Measurements from ENCODE around the gene ZSWIM6.

Gene ZSWIM6

DNA sequence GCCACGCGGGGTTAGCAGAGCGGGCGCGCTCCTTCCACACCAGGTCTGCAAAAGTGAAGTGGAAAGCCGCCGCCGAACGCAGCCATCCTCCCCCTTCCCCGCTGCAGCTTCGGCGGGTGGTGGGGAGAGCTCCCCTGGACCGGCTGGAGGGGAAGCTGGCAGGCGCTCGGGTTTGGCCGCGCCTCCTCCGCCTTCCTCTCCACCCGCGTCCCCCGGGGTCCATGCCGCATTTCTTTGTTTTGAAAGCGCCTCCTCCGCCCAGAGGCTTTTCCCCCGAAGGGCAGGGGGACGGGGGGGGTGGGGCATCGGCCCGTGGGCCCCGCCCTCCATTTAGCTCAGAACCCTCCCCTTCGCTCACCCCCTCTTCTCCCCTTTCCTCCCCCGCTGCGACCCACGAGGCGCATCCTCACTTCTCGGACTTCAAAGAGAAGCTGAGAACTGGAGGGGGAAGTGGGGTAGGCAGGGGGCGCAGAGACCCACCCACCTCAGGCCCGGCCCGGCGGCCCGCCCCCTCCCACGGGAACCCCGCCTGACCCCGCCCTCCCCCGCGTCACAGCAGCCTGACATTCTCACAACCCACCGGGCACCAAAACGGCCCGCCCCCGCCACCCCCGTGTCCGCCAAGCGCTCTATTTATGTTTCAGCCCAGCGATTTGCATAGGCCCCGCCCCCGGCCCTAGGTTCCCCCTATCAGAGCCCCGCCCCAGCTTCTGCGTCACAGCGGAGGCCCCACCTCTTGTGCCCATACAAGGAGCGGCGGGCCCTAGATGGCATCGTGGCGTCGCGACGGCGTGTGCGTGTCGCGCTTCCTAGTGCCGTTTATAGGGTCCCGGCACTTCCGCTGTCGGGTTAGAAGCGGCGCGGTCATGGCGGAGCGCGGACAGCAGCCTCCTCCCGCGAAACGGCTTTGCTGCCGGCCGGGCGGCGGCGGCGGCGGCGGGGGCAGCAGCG is at the start of gene ZSWIM6:
ZSWIM6 (plus strand) TSS at position 852 of the 951 bp plus-strand sequence; CDS start at position 867, 15 bp downstream.
- Mint-ChIP-seq H3K4me3 (peak within 1 kb of the TSS; percentile 94), H3K27ac (peak within 1 kb of the TSS; percentile 95), H3K36me3 (peaks cover 2% of the 10 kb centered on the region), H3K9me3 (no peaks in the 10 kb centered on the region), H3K27me3 (peaks cover 6% of the 10 kb centered on the region), H3K4me1 (peaks cover 49% of the 10 kb centered on the region)

DNA sequence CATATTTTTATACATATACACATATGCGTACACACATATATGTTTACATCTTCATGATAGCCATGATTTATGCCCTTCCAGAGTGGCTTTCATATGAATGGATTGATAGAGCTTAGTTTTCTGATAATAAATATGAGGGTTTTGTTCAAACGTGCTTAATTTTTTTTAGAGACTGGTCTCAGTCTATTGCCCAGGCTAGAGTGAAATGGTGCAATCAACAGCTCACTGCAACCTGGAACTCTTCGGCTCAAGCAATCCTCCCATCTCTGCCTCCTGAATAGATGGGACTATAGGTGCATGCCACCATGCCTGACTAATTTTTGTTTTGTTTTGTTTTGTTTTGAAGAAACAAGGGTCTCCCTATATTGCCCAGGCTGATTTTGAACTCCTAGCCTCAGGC is 48.6 kb upstream of the ZSWIM6 start:
- no peak overlapping the region for H3K27ac Mint-ChIP-seq
- H3K36me3 Mint-ChIP-seq: no peaks in the 10 kb centered on the region
- H3K4me1 Mint-ChIP-seq: peaks cover 13% of the 10 kb centered on the region
- H3K27me3 Mint-ChIP-seq: no peaks in the 10 kb centered on the region
- H3K9me3 Mint-ChIP-seq: no peaks in the 10 kb centered on the region
- no peak overlapping the region for H3K4me3 Mint-ChIP-seq

DNA sequence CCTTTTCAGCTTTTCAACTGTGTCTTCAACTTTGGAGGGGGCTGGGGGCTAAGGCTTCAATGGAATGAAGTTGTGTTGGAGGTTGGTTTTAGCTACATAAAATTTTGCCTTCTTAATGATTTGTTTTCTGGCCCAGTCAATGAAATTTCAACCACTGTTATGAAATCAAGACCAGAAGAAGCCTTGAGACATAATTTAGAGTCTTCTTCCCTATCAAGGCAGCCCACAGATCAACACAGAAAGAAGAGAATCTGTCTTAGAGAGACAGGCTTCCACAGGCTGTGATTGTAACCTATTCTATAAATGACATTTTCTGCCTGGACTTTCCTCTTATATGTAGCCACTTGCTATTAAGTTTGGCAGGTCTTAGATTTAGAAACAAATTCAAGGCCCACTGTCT is 46.5 kb upstream of the ZSWIM6 start:
- no peaks in the 10 kb centered on the region for H3K27me3 Mint-ChIP-seq
- no peaks in the 10 kb centered on the region for H3K9me3 Mint-ChIP-seq
- no peak overlapping the region for H3K27ac Mint-ChIP-seq
- peaks cover 7% of the 10 kb centered on the region for H3K4me1 Mint-ChIP-seq
- no peaks in the 10 kb centered on the region for H3K36me3 Mint-ChIP-seq
- no peak overlapping the region for H3K4me3 Mint-ChIP-seq

DNA sequence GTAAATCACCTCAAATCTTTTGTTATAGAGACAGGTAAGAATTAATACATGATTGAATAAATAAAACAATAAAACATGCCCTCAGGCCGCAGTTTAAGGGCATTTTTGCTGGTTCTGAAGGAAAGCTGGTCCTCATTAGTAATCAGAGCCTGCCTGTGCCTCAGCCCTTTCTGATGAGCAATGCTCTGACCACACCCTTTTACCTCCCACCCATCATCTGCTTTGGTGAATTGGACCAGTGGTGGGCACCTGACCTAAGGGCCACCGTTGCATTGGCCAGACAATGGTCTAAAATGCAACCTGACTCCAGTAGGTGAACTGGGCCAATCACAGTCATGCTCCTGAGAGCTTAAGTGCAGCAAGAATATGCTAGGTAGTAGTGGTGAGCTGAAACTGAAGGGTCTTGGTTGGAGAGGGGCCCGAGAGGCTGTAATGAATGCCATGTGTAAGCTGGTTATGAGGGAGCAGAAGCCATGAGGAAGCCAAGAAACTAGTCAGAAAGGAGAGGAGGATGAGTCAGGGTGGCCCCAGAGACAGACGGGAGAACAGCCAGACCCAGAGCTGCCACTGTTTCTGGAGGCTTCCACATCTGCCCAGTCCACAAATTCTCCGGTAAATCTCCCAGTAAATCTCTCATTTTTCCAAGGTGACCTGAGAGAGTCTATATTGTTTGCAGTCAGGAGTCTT is 45.5 kb upstream of the ZSWIM6 start:
- Mint-ChIP-seq H3K27ac (no peak overlapping the region), H3K4me1 (no peaks in the 10 kb centered on the region), H3K27me3 (no peaks in the 10 kb centered on the region), H3K4me3 (no peak overlapping the region), H3K9me3 (no peaks in the 10 kb centered on the region), H3K36me3 (no peaks in the 10 kb centered on the region)

DNA sequence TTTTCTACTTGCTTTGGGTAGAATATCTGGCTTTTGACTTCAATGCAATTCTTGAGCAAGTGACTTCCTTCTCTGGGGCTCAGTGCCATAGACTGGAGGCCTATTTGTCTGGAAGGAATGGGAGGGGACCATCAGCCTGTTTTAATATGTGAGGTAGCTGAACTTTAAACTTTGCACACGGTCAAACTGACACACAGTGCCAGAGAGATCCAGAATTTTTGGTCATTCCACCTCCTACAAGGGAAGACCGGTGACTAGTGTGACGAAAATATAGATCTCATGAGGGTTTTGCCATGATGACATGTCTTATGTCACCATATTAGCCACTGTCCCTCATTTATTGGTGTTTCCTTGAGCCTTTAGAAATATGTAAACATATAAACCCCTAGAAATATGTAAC is 44.6 kb upstream of the ZSWIM6 start:
- Mint-ChIP-seq H3K27me3 (no peaks in the 10 kb centered on the region), H3K9me3 (no peaks in the 10 kb centered on the region), H3K27ac (no peak overlapping the region)

DNA sequence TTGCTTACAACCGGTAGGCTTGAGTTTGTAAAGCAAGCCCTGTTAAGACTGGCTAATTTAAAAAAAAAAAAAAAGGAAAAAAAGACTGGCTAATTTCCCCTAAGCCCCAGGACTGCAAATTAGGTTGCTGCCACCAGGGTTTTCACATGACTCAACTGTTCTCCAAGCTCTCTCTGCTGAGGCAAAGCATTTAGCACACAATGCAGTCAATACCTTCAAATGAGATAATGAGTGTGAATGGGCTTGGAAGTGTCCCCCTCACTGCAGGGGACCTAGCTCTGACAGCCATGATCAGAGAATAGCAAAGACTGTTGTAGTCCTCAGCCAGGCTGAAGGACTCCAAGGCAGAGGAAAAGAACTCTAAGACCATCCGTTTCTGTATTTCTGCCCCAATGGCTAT is 42.8 kb upstream of the ZSWIM6 start:
- Mint-ChIP-seq H3K9me3 (no peaks in the 10 kb centered on the region), H3K36me3 (no peaks in the 10 kb centered on the region), H3K27me3 (no peaks in the 10 kb centered on the region), H3K4me3 (no peak overlapping the region), H3K27ac (no peak overlapping the region), H3K4me1 (no peaks in the 10 kb centered on the region)

More for the DNA sequence above, 44.6 kb upstream of the ZSWIM6 start:
- Mint-ChIP-seq H3K36me3 (no peaks in the 10 kb centered on the region), H3K4me3 (no peak overlapping the region), H3K4me1 (no peaks in the 10 kb centered on the region)

DNA sequence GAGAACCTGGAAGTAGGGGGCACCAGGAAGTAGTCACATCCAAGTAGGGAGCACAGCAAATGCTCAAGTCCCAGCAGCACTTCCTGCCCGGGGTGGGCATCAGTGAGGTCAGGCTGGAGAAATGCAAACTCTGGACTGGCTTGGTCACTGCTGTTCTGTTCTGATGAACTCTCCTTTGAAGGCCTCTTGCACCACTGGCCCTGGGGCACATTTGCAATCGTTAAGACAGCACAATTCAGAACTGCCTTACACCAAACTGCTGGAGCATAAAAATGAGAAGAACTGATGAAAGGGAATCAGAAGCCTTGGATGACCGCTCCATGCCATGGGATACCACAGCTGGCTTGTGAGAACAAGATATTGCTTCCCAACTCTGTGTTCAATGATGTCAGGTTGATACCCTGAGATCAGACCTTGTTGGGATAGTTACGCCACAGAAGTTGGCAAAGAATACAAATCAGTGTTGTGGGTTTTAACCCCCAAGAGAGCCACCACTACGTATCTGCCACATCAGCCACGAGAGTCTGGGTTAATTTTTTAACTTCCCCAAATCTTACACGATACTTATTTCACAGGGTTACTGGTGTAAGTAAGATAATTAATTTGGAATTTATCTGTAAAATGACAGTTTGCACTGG is 42.3 kb upstream of the ZSWIM6 start:
- Mint-ChIP-seq H3K4me1 (no peaks in the 10 kb centered on the region), H3K4me3 (no peak overlapping the region), H3K27me3 (no peaks in the 10 kb centered on the region), H3K27ac (no peak overlapping the region), H3K36me3 (no peaks in the 10 kb centered on the region), H3K9me3 (no peaks in the 10 kb centered on the region)

DNA sequence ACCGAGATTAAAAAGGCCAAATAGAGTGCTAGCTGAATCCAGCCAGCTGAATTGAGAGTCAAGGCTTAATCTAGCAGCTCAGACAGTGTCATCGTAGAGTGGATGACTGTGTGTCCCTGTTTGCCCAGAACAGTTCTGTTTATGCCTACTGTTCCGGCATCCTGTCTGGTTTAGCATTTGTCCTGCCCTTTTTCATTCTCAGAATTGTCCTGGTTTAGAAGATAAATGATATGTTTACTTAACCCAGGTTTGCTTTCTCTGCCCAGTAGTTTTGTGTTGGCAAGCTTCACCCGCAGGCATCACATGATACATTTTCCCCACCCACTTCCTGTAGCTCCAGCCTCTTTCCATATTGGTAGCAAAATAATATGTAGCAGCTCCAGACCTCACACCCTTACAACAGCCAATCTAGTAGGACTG is 41.3 kb upstream of the ZSWIM6 start:
- no peaks in the 10 kb centered on the region for H3K4me1 Mint-ChIP-seq
- no peaks in the 10 kb centered on the region for H3K27me3 Mint-ChIP-seq
- H3K36me3 Mint-ChIP-seq: no peaks in the 10 kb centered on the region
- H3K27ac Mint-ChIP-seq: no peak overlapping the region
- no peak overlapping the region for H3K4me3 Mint-ChIP-seq
- no peaks in the 10 kb centered on the region for H3K9me3 Mint-ChIP-seq

DNA sequence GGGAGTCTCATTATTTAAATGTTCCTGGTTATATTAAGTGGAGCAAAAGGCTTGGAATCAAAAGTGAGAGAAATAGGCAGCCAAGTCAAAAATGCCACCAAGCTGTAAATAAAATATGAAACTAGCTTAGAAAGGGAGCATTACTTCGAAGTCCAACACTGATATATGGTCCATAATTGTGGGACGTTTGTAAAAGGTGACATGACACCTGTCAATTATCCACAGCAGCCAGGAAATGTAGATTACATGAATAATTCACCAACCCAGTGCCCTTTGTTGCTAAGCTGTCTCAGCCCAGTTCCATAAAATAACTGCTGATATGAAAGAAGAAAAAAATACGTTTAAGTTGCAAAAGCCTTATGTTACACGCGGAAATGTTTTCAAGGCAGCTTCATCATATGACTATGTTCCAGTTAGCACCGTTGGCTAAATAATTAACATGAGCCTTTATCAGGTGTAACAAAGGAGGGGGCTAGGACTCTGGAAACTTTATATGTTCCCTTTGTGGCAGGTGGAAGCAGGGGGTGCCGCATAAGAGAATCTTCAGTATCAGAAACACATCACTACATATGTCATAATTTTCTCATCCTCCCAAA is 39.9 kb upstream of the ZSWIM6 start:
- Mint-ChIP-seq H3K27me3 (no peaks in the 10 kb centered on the region), H3K4me3 (no peak overlapping the region), H3K4me1 (no peaks in the 10 kb centered on the region)

DNA sequence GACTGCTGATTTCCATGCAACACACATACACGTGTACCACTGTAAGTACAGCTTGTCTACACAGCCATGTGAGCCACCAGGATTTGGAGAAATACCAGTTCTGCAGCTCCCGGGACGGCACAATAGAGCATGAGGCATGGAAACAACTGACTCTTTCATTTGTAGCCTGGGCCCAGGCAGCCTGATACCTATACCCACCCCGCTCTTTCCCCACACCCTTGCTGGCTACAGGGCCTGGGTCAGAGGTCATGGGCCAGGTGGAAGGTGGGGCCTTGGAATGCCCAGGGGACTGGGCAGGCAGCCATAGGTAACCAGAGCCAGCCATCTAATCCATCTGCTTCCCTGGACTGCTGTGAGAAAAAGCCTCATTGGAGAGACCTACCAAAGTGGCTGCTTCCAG is 39.0 kb upstream of the ZSWIM6 start:
- H3K36me3 Mint-ChIP-seq: no peaks in the 10 kb centered on the region
- no peaks in the 10 kb centered on the region for H3K9me3 Mint-ChIP-seq
- H3K27me3 Mint-ChIP-seq: no peaks in the 10 kb centered on the region
- H3K4me1 Mint-ChIP-seq: no peaks in the 10 kb centered on the region
- no peak overlapping the region for H3K4me3 Mint-ChIP-seq
- H3K27ac Mint-ChIP-seq: no peak overlapping the region

More for the DNA sequence above, 39.9 kb upstream of the ZSWIM6 start:
- Mint-ChIP-seq H3K36me3 (no peaks in the 10 kb centered on the region), H3K9me3 (no peaks in the 10 kb centered on the region), H3K27ac (no peak overlapping the region)

DNA sequence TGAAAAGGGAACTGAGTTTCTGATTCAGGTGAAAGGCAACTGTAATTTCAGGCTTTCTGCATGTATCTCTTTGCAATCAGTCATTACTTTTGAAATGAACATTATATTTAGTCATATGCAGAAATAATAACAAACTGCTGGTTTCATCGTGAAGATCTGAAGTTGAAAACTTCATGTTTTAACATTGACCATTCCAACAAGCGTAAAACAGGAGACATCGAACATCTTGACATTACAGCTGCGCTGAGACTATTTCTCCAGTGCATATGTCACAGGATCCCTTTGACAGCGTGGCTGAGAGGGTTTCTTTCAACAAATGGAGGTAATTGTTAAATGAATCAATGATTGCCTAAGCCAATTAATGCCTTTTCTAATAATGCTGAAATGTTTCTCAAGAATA is 38.2 kb upstream of the ZSWIM6 start:
- no peaks in the 10 kb centered on the region for H3K4me1 Mint-ChIP-seq
- no peaks in the 10 kb centered on the region for H3K9me3 Mint-ChIP-seq
- no peak overlapping the region for H3K4me3 Mint-ChIP-seq
- no peaks in the 10 kb centered on the region for H3K27me3 Mint-ChIP-seq
- H3K27ac Mint-ChIP-seq: no peak overlapping the region
- H3K36me3 Mint-ChIP-seq: no peaks in the 10 kb centered on the region

DNA sequence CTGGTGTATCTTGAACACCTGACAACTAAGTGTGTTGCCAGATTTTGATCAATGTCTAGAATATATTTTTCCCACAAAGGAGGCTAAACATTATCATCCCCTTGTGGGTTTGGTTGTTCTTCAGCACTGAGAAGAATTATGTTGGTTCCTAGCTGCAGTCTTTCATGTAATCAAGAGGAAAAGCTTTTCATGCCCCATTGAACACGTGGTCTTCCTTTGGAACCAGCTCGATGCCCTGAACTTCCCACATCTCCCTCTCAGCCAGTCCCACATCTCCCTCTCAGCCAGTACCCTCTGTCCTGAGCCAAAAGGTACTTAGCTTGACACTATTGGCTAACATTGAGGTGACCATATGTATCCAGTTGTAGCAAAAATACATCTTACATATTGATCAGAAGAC is 36.7 kb upstream of the ZSWIM6 start:
- no peaks in the 10 kb centered on the region for H3K4me1 Mint-ChIP-seq

DNA sequence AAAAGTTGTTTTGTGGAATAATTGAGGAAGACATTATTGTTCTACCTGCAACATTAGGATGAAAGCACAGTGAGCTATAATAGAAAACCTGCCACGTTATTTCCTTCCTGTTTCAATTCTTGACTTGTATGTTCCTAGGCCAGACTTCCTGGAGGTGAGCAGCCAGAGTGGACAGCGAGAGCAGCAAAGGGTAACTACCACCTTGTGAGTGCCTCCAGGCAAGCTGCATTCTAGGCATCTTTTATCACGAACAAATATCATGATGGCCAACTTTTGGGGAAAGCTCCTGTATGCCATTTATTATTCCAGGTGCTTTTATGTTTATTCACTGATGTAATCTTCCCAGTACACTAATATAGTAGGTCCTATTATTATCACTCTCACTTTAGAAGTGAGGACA is 34.0 kb upstream of the ZSWIM6 start:
- no peaks in the 10 kb centered on the region for H3K27me3 Mint-ChIP-seq
- no peak overlapping the region for H3K4me3 Mint-ChIP-seq
- peaks cover under 1% of the 10 kb centered on the region for H3K4me1 Mint-ChIP-seq
- H3K36me3 Mint-ChIP-seq: no peaks in the 10 kb centered on the region
- H3K27ac Mint-ChIP-seq: no peak overlapping the region
- no peaks in the 10 kb centered on the region for H3K9me3 Mint-ChIP-seq

More for the DNA sequence above, 36.7 kb upstream of the ZSWIM6 start:
- H3K27me3 Mint-ChIP-seq: no peaks in the 10 kb centered on the region
- H3K9me3 Mint-ChIP-seq: no peaks in the 10 kb centered on the region
- H3K36me3 Mint-ChIP-seq: no peaks in the 10 kb centered on the region
- H3K4me3 Mint-ChIP-seq: no peak overlapping the region
- no peak overlapping the region for H3K27ac Mint-ChIP-seq

DNA sequence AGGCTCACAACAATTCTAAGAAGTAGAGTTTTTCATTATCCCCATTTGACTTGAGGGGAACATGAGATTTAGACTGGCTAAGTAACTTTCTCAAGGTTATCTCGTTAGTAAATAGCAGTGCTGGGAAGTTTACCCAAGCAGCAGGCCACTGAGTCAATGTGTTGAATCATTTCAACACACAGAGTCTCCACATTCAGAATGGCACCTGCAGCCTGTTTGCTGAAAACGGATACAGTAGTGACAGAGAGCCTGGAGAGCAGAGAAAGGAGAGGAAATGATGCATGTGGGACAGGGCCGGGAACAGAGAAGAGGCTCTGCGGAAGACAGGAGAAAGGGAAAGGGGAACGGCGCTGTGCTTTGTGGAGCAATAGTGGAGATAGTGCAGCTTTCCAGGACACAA is 33.5 kb upstream of the ZSWIM6 start:
- peaks cover 4% of the 10 kb centered on the region for H3K4me1 Mint-ChIP-seq
- H3K4me3 Mint-ChIP-seq: no peak overlapping the region
- no peak overlapping the region for H3K27ac Mint-ChIP-seq
- no peaks in the 10 kb centered on the region for H3K36me3 Mint-ChIP-seq
- no peaks in the 10 kb centered on the region for H3K27me3 Mint-ChIP-seq
- H3K9me3 Mint-ChIP-seq: no peaks in the 10 kb centered on the region

DNA sequence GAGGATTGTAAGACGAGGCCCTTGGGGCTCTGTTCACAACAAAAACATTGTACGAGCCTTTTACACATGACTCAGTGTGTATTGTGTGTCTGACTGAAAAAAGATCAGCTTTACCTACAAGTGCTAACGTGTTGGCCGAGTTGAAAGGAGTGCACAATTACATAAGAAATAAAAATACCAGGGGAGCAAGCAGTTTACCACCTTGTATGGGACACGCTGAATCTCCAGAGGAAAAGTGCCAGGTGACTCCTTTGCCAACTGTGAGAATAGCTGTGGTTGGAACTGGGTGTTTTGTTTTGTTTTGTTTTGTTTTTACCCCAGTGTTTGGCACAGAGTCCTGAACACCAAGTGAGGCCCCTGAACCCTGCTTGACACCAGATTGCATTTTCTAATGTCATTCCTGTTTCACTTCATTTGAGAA is 32.8 kb upstream of the ZSWIM6 start:
- Mint-ChIP-seq H3K9me3 (no peaks in the 10 kb centered on the region), H3K27ac (no peak overlapping the region), H3K27me3 (no peaks in the 10 kb centered on the region), H3K4me3 (no peak overlapping the region), H3K36me3 (no peaks in the 10 kb centered on the region), H3K4me1 (peaks cover 4% of the 10 kb centered on the region)

Data from activated naive CD4-positive, alpha-beta T cell treated with anti-CD3 and anti-CD28 coated beads, Interleukin-2, amount 50 U/mL, for 24 hours (primary cell).